ENCODE data around the gene MAPT. TPM values are rescaled to one million over a fixed set of nuclear protein-coding genes. Genes with fewer than 3 reads are reported as not detected.

Gene MAPT
- 0.14 and 0.18 TPM in 2 replicates for total RNA-seq

DNA sequence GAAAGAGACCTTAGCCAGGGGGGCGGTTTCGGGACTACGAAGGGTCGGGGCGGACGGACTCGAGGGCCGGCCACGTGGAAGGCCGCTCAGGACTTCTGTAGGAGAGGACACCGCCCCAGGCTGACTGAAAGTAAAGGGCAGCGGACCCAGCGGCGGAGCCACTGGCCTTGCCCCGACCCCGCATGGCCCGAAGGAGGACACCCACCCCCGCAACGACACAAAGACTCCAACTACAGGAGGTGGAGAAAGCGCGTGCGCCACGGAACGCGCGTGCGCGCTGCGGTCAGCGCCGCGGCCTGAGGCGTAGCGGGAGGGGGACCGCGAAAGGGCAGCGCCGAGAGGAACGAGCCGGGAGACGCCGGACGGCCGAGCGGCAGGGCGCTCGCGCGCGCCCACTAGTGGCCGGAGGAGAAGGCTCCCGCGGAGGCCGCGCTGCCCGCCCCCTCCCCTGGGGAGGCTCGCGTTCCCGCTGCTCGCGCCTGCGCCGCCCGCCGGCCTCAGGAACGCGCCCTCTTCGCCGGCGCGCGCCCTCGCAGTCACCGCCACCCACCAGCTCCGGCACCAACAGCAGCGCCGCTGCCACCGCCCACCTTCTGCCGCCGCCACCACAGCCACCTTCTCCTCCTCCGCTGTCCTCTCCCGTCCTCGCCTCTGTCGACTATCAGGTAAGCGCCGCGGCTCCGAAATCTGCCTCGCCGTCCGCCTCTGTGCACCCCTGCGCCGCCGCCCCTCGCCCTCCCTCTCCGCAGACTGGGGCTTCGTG lies at the start of gene MAPT:
Gene MAPT, plus strand, starts transcription at position 533 of the 763 bp plus-strand sequence. CDS start 67,784 bp downstream, outside the sequence.

DNA sequence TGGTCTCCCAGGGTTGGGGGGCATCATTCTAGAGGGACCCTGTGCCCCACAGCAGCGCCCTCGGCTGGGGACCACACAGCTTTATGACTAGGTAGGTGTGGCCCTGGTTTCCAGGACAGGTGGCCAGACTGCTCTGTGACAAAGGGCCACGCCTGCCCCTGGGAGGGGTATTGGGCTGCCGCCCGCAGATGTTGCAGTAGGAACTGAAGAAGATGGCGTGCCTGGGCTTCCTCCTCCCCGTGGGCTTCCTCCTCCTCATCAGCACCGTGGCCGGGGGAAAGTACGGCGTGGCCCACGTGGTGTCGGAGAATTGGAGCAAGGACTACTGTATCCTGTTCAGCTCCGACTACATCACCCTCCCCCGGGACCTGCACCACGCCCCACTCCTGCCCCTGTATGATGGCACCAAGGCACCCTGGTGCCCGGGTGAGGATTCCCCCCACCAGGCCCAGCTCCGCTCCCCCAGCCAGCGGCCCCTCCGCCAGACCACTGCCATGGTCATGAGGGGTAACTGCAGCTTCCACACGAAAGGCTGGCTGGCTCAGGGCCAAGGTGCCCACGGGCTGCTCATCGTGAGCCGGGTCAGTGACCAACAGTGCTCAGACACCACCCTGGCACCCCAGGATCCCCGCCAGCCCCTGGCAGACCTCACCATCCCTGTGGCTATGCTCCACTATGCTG lies 49.5 kb upstream of the MAPT start, which contains the start of gene SPPL2C:
Gene SPPL2C, plus strand, starts transcription at position 187 of the 681 bp plus-strand sequence. Its CDS starts 26 bp downstream, at position 213.

DNA sequence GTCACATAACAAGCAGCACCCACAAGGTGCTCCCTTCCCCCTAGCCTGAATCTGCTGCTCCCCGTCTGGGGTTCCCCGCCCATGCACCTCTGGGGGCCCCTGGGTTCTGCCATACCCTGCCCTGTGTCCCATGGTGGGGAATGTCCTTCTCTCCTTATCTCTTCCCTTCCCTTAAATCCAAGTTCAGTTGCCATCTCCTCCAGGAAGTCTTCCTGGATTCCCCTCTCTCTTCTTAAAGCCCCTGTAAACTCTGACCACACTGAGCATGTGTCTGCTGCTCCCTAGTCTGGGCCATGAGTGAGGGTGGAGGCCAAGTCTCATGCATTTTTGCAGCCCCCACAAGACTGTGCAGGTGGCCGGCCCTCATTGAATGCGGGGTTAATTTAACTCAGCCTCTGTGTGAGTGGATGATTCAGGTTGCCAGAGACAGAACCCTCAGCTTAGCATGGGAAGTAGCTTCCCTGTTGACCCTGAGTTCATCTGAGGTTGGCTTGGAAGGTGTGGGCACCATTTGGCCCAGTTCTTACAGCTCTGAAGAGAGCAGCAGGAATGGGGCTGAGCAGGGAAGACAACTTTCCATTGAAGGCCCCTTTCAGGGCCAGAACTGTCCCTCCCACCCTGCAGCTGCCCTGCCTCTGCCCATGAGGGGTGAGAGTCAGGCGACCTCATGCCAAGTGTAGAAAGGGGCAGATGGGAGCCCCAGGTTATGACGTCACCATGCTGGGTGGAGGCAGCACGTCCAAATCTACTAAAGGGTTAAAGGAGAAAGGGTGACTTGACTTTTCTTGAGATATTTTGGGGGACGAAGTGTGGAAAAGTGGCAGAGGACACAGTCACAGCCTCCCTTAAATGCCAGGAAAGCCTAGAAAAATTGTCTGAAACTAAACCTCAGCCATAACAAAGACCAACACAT lies 104.9 kb downstream of the MAPT start, which contains the start of gene STH:
Gene STH, plus strand, starts transcription at position 264 of the 913 bp plus-strand sequence. Its CDS starts 30 bp downstream, at position 294.

Other genes with a start within 250 kb of the MAPT start
- not detected in 2 replicates for gene CRHR1, start 110.2 kb upstream of the MAPT start, total RNA-seq
- gene SPPL2C, start 49.7 kb upstream of the MAPT start, total RNA-seq: not detected in 2 replicates
- not detected in 2 replicates for gene STH, start 104.7 kb downstream of the MAPT start, total RNA-seq

All from smooth muscle cell of bladder (primary cell).